Stomach (tissue), 4 donors: ENCODE measurements around the gene SLAMF7.

Source experiments
- EP300 ChIP-seq: sonication (generic); formaldehyde crosslinking; IDR thresholded peaks from one replicate; pipeline ENCODE4 v1.6.1; 2017; ENCODE audit warnings: antibody characterized with exemption
- POLR2A ChIP-seq, 4 donors: fragments of 450-650 bp; IDR thresholded peaks; one replicate each; pipeline ENCODE4 v1.6.1; 2016; ENCODE audit warnings: antibody characterized with exemption in 4 of 4, control low read depth in 2 of 4, mild to moderate bottlenecking in 1 of 4, moderate library complexity in 1 of 4
- POLR2AphosphoS5 ChIP-seq, 3 donors: sonication (generic); formaldehyde crosslinking; IDR thresholded peaks; one replicate each; pipeline ENCODE4 v1.6.1; 2016; ENCODE audit warnings: antibody characterized with exemption in 3 of 3
- TF ChIP-seq, protein P1 (sequence below), 7 experiments: fragments of 450-650 bp in 4 of 7; fragments of 200-600 bp in 3 of 7; sonication (generic) in 3 of 7; IDR thresholded peaks; one replicate each; pipeline ENCODE4 v1.5.1; 2016 to 2019; ENCODE audit warnings: antibody characterized with exemption in 7 of 7, control low read depth in 2 of 7, mild to moderate bottlenecking in 1 of 7

DNA sequence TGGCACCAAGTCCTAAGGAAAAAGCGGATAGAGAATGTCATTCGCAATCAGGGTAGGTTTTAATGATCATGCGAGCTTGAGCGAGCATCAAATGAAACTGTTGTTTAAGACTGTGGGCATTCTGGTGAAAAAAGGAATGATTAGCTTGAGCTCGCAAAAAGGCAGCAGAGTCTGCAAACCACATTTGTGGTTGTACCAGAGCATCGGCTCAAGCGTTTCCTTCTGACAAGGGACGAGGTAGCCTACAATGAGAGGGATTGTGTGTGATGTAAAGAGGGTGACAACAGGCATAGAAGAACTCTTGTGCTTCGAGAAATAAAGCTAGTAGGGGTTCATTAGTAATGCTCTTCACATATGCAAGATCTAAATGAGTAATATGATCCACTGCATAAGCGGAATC is 16.3 kb upstream of the SLAMF7 start:
- TF ChIP-seq, protein P1, sequence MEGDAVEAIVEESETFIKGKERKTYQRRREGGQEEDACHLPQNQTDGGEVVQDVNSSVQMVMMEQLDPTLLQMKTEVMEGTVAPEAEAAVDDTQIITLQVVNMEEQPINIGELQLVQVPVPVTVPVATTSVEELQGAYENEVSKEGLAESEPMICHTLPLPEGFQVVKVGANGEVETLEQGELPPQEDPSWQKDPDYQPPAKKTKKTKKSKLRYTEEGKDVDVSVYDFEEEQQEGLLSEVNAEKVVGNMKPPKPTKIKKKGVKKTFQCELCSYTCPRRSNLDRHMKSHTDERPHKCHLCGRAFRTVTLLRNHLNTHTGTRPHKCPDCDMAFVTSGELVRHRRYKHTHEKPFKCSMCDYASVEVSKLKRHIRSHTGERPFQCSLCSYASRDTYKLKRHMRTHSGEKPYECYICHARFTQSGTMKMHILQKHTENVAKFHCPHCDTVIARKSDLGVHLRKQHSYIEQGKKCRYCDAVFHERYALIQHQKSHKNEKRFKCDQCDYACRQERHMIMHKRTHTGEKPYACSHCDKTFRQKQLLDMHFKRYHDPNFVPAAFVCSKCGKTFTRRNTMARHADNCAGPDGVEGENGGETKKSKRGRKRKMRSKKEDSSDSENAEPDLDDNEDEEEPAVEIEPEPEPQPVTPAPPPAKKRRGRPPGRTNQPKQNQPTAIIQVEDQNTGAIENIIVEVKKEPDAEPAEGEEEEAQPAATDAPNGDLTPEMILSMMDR (IDR thresholded peaks at IDR 0.05): no peak
- TF ChIP-seq POLR2A (IDR thresholded peaks at IDR 0.05): no peak
- TF ChIP-seq POLR2AphosphoS5 (IDR thresholded peaks at IDR 0.05): no peak
- no peak for TF ChIP-seq EP300
